ENCODE data around the gene SMIM20. TPM values are rescaled to one million over a fixed set of nuclear protein-coding genes. Genes with fewer than 3 reads are reported as not detected.
"Not testable (repeated sequence)": the region's sequence is repeated elsewhere in the genome, so short reads cannot be mapped to it uniquely, and the experiment has no call there.

The SMIM20 gene
- 24.3 and 35.6 TPM in 2 replicates for total RNA-seq (2014; rRNA removed; shearing (Covaris generic))
- 53.0 and 53.7 TPM in 2 replicates for polyA plus RNA-seq (2016; fragmentation: Nextera tagmentation; extraction: Ambion mirVana)

GRCh38 chr4:25913851-25914669, at the start of gene SMIM20:
Gene SMIM20 (plus strand): TSS chr4:25914220. CDS start chr4:25914314, 94 bp downstream.
- no peaks in the 10 kb centered on the region for H3K9me3 ChIP-seq (ENCODE audit: low read depth)
- H3K27ac ChIP-seq: peak within 1 kb of the TSS; percentile 84
- WGBS, 2 experiments (ENCODE audit: low coverage in 1 of 2, low lambda C conversion rate in 2 of 2, missing lambda C conversion rate in 2 of 2): 1% methylated on average over 46 to 57 of the region's 57 CpGs
- TF ChIP-seq EZH2phosphoT487 (IDR thresholded peaks at IDR 0.05; ENCODE audit: insufficient read depth, low read depth): no peak
- no peak for TF ChIP-seq EZH2 (IDR thresholded peaks at IDR 0.05; ENCODE audit: insufficient read depth, poor library complexity, severe bottlenecking)
- no peaks in the 10 kb centered on the region for H3K9me2 ChIP-seq (ENCODE audit: insufficient read depth)
- no peaks in the 10 kb centered on the region for H3K27me3 ChIP-seq (replicated peaks; ENCODE audit: insufficient read depth)
- H4K20me1 ChIP-seq (ENCODE audit: insufficient read depth): no peaks in the 10 kb centered on the region
- H3F3A ChIP-seq (ENCODE audit: insufficient read depth): peaks cover 6% of the 10 kb centered on the region; the same call in 1 of the 2 replicates
- in situ Hi-C loops (cut with MboI): no loop called here
- peaks cover 37% of the 10 kb centered on the region for H3K79me2 ChIP-seq (ENCODE audit: insufficient read depth)
- H3K4me2 ChIP-seq (ENCODE audit: unreplicated experiment): peak within 1 kb of the TSS; percentile 98
- H3K9ac ChIP-seq: peak within 1 kb of the TSS; percentile 91
- peaks cover 12% of the 10 kb centered on the region for H3K4me1 ChIP-seq (ENCODE audit: insufficient read depth)
- peak within 1 kb of the TSS; percentile 89 for H3K4me3 ChIP-seq
- peak within 1 kb of the TSS; percentile 98 for H2AFZ ChIP-seq
- peak; percentile 93 for DNase-seq
- no peaks in the 10 kb centered on the region for H3K36me3 ChIP-seq (ENCODE audit: low read depth)

- no peaks in the 10 kb centered on the region for H3K27me3 ChIP-seq (replicated peaks; ENCODE audit: insufficient read depth)
- peaks cover 12% of the 10 kb centered on the region for H3K4me1 ChIP-seq (ENCODE audit: insufficient read depth)
- no peak overlapping the region for H3K9ac ChIP-seq
- no peaks in the 10 kb centered on the region; the same call in 1 of the 2 replicates for H3F3A ChIP-seq (ENCODE audit: insufficient read depth)
- 72 to 75% methylated on average over 4 of the region's 4 CpGs for WGBS, 2 experiments (ENCODE audit: low coverage in 1 of 2, low lambda C conversion rate in 2 of 2, missing lambda C conversion rate in 2 of 2)
- H2AFZ ChIP-seq: no peak overlapping the region
- no peaks in the 10 kb centered on the region for H3K9me3 ChIP-seq (ENCODE audit: low read depth)
- no peaks in the 10 kb centered on the region for H3K79me2 ChIP-seq (ENCODE audit: insufficient read depth)
- TF ChIP-seq EZH2phosphoT487 (IDR thresholded peaks at IDR 0.05; ENCODE audit: insufficient read depth, low read depth) (no peak), EZH2 (IDR thresholded peaks at IDR 0.05; ENCODE audit: insufficient read depth, poor library complexity, severe bottlenecking) (no peak)
- no peak overlapping the region for H3K4me3 ChIP-seq
- H3K4me2 ChIP-seq (ENCODE audit: unreplicated experiment): no peak overlapping the region
- in situ Hi-C loops (cut with MboI): no loop called here
- DNase-seq: peak; percentile 30
- H3K36me3 ChIP-seq (ENCODE audit: low read depth): no peaks in the 10 kb centered on the region
- H4K20me1 ChIP-seq (ENCODE audit: insufficient read depth): no peaks in the 10 kb centered on the region
- H3K27ac ChIP-seq: no peak overlapping the region
- no peaks in the 10 kb centered on the region for H3K9me2 ChIP-seq (ENCODE audit: insufficient read depth)
These were observed 48.4 kb upstream of the SMIM20 start for GRCh38 chr4:25865586-25865985.

- H3K79me2 ChIP-seq (ENCODE audit: insufficient read depth); H4K20me1 ChIP-seq (ENCODE audit: insufficient read depth); H3K27me3 ChIP-seq (replicated peaks; ENCODE audit: insufficient read depth); H3K4me3 ChIP-seq; H3K27ac ChIP-seq; H3F3A ChIP-seq (ENCODE audit: insufficient read depth); H3K9ac ChIP-seq; in situ Hi-C loops (cut with MboI); DNase-seq; H3K9me3 ChIP-seq (ENCODE audit: low read depth); H3K9me2 ChIP-seq (ENCODE audit: insufficient read depth); H2AFZ ChIP-seq; H3K4me2 ChIP-seq (ENCODE audit: unreplicated experiment); H3K36me3 ChIP-seq (ENCODE audit: low read depth); H3K4me1 ChIP-seq (ENCODE audit: insufficient read depth): not testable (repeated sequence)
- WGBS, 2 experiments (ENCODE audit: low coverage in 1 of 2, low lambda C conversion rate in 2 of 2, missing lambda C conversion rate in 2 of 2): 90 to 98% methylated on average over 4 of the region's 4 CpGs
These were observed 47.6 kb upstream of the SMIM20 start for GRCh38 chr4:25866401-25866800.

GRCh38 chr4:25867781-25868294, 46.2 kb upstream of the SMIM20 start:
- WGBS, 2 experiments (ENCODE audit: low coverage in 1 of 2, low lambda C conversion rate in 2 of 2, missing lambda C conversion rate in 2 of 2): 69 to 71% methylated on average over 6 of the region's 6 CpGs
- no peak overlapping the region for H3K4me3 ChIP-seq
- no peaks in the 10 kb centered on the region for H3K36me3 ChIP-seq (ENCODE audit: low read depth)
- in situ Hi-C loops (cut with MboI): no loop called here
- H3K9me3 ChIP-seq (ENCODE audit: low read depth): no peaks in the 10 kb centered on the region
- H3F3A ChIP-seq (ENCODE audit: insufficient read depth): no peaks in the 10 kb centered on the region; the same call in 1 of the 2 replicates
- H3K9ac ChIP-seq: no peak overlapping the region
- no peaks in the 10 kb centered on the region for H4K20me1 ChIP-seq (ENCODE audit: insufficient read depth)
- H3K4me1 ChIP-seq (ENCODE audit: insufficient read depth): no peaks in the 10 kb centered on the region
- H3K4me2 ChIP-seq (ENCODE audit: unreplicated experiment): no peak overlapping the region
- no peaks in the 10 kb centered on the region for H3K27me3 ChIP-seq (replicated peaks; ENCODE audit: insufficient read depth)
- no peaks in the 10 kb centered on the region for H3K79me2 ChIP-seq (ENCODE audit: insufficient read depth)
- TF ChIP-seq EZH2 (IDR thresholded peaks at IDR 0.05; ENCODE audit: insufficient read depth, poor library complexity, severe bottlenecking): no peak
- no peak for DNase-seq
- H3K9me2 ChIP-seq (ENCODE audit: insufficient read depth): no peaks in the 10 kb centered on the region
- H2AFZ ChIP-seq: no peak overlapping the region
- no peak overlapping the region for H3K27ac ChIP-seq
